ENCODE results near the gene CAND1. TPM values are rescaled to one million over a fixed set of nuclear protein-coding genes. Genes with fewer than 3 reads are reported as not detected.
"Not testable (repeated sequence)": the region's sequence is repeated elsewhere in the genome, so short reads cannot be mapped to it uniquely, and the experiment has no call there.

The CAND1 gene
- total RNA-seq, 1 donor from 2014 or later: 284 TPM

- peaks cover 20% of the 10 kb centered on the region for H3K9me3 Mint-ChIP-seq
- H4K20me1 ChIP-seq (ENCODE audit: low read depth): no peaks in the 10 kb centered on the region
- peaks cover 8% of the 10 kb centered on the region for H3K36me3 ChIP-seq
- H2AFZ ChIP-seq (replicated peaks): no peak overlapping the region
- H3K4me1 Mint-ChIP-seq: no peaks in the 10 kb centered on the region
- no peak overlapping the region for H3K27ac ChIP-seq
- no peaks in the 10 kb centered on the region for H3K4me1 ChIP-seq
- H3K4me3 Mint-ChIP-seq: no peak overlapping the region
- H3F3A ChIP-seq (ENCODE audit: low read depth): no peaks in the 10 kb centered on the region
- peaks cover 4% of the 10 kb centered on the region for H3K36me3 Mint-ChIP-seq
- H3K4me2 ChIP-seq: no peak overlapping the region
- H3K4me3 ChIP-seq: no peak overlapping the region
- H3K27ac Mint-ChIP-seq: no peak overlapping the region
- H3K9ac ChIP-seq: no peak overlapping the region
- H3K79me2 ChIP-seq (ENCODE audit: low read depth): no peaks in the 10 kb centered on the region
- no peaks in the 10 kb centered on the region for H3K27me3 ChIP-seq
- TF ChIP-seq EZH2 (IDR thresholded peaks at IDR 0.05) (no peak), EZH2phosphoT487 (IDR thresholded peaks at IDR 0.05) (no peak), CTCF (IDR thresholded peaks at IDR 0.05) (no peak)
- DNase-seq (ENCODE audit: low spot score): no peak
- H3K27me3 Mint-ChIP-seq (ENCODE audit: insufficient read depth, low read depth): peaks cover 4% of the 10 kb centered on the region
- peaks cover 19% of the 10 kb centered on the region for H3K9me3 ChIP-seq (ENCODE audit: low read depth)
Measured at GRCh38 chr12:67338426-67338825, 69.3 kb downstream of the CAND1 start.

- Mint-ChIP-seq H3K9me3 (peaks cover 21% of the 10 kb centered on the region), H3K4me3 (no peak overlapping the region), H3K36me3 (peaks cover 4% of the 10 kb centered on the region), H3K4me1 (no peaks in the 10 kb centered on the region), H3K27me3 (ENCODE audit: insufficient read depth, low read depth) (peaks cover 6% of the 10 kb centered on the region), H3K27ac (no peak overlapping the region)
- DNase-seq (ENCODE audit: low spot score): no peak
- Histone ChIP-seq H3K4me2 (no peak overlapping the region), H3K4me1 (no peaks in the 10 kb centered on the region), H3F3A (ENCODE audit: low read depth) (no peaks in the 10 kb centered on the region), H3K4me3 (no peak overlapping the region), H3K79me2 (ENCODE audit: low read depth) (no peaks in the 10 kb centered on the region), H3K36me3 (peaks cover 8% of the 10 kb centered on the region), H3K9me3 (ENCODE audit: low read depth) (peaks cover 19% of the 10 kb centered on the region), H3K9ac (no peak overlapping the region), H2AFZ (replicated peaks) (no peak overlapping the region), H3K27ac (no peak overlapping the region), H3K27me3 (no peaks in the 10 kb centered on the region), H4K20me1 (ENCODE audit: low read depth) (no peaks in the 10 kb centered on the region)
- no peak for TF ChIP-seq EZH2 (IDR thresholded peaks at IDR 0.05)
- no peak for TF ChIP-seq CTCF (IDR thresholded peaks at IDR 0.05)
- TF ChIP-seq EZH2phosphoT487 (IDR thresholded peaks at IDR 0.05): no peak
Measured at GRCh38 chr12:67339530-67339929, 70.4 kb downstream of the CAND1 start.

- not testable (repeated sequence) for H4K20me1 ChIP-seq (ENCODE audit: low read depth); H3F3A ChIP-seq (ENCODE audit: low read depth); H3K4me2 ChIP-seq; H3K36me3 ChIP-seq; H3K4me1 ChIP-seq; H3K27ac ChIP-seq; H3K27ac Mint-ChIP-seq; H3K4me1 Mint-ChIP-seq; H3K36me3 Mint-ChIP-seq; H3K79me2 ChIP-seq (ENCODE audit: low read depth); H3K9ac ChIP-seq; DNase-seq (ENCODE audit: low spot score); H3K4me3 Mint-ChIP-seq; H3K4me3 ChIP-seq; H3K27me3 ChIP-seq; H3K27me3 Mint-ChIP-seq (ENCODE audit: insufficient read depth, low read depth); H2AFZ ChIP-seq (replicated peaks)
- peaks cover 22% of the 10 kb centered on the region for H3K9me3 Mint-ChIP-seq
- peaks cover 19% of the 10 kb centered on the region for H3K9me3 ChIP-seq (ENCODE audit: low read depth)
Measured at GRCh38 chr12:67341086-67341485, 71.9 kb downstream of the CAND1 start.

GRCh38 chr12:67344979-67345710 lies 76.0 kb downstream of the CAND1 start:
- no peak for DNase-seq (ENCODE audit: low spot score)
- H3K36me3 Mint-ChIP-seq: no peaks in the 10 kb centered on the region

More at GRCh38 chr12:67344979-67345710, 76.0 kb downstream of the CAND1 start:
- Histone ChIP-seq H3K9me3 (ENCODE audit: low read depth) (peaks cover 2% of the 10 kb centered on the region), H3K4me2 (no peak overlapping the region), H3K4me1 (no peaks in the 10 kb centered on the region), H3K4me3 (no peak overlapping the region), H3F3A (ENCODE audit: low read depth) (no peaks in the 10 kb centered on the region), H3K9ac (no peak overlapping the region), H3K79me2 (ENCODE audit: low read depth) (no peaks in the 10 kb centered on the region), H3K27ac (no peak overlapping the region), H2AFZ (replicated peaks) (no peak overlapping the region), H4K20me1 (ENCODE audit: low read depth) (no peaks in the 10 kb centered on the region), H3K27me3 (no peaks in the 10 kb centered on the region), H3K36me3 (no peaks in the 10 kb centered on the region)
- H3K27ac Mint-ChIP-seq: no peak overlapping the region
- TF ChIP-seq CTCF (IDR thresholded peaks at IDR 0.05): no peak
- TF ChIP-seq EZH2phosphoT487 (IDR thresholded peaks at IDR 0.05): no peak
- no peak for TF ChIP-seq EZH2 (IDR thresholded peaks at IDR 0.05)
- no peaks in the 10 kb centered on the region for H3K4me1 Mint-ChIP-seq
- no peak overlapping the region for H3K4me3 Mint-ChIP-seq
- H3K9me3 Mint-ChIP-seq: peaks cover 6% of the 10 kb centered on the region
- peaks cover 5% of the 10 kb centered on the region for H3K27me3 Mint-ChIP-seq (ENCODE audit: insufficient read depth, low read depth)
